HG03060 (cell line): Measurements from ENCODE around the gene NMNAT1.
"Not testable (repeated sequence)": the region's sequence is repeated elsewhere in the genome, so short reads cannot be mapped to it uniquely, and the experiment has no call there.

ENCODE experiments used
- ATAC-seq: cut with Tn5 transposase; IDR thresholded peaks from one replicate; pipeline ENCODE4 v1.9.1; 2021; ENCODE audit warnings: low read depth, moderate number of reproducible peaks; ENCODE audit not compliant: unreplicated experiment

NMNAT1 gene

DNA sequence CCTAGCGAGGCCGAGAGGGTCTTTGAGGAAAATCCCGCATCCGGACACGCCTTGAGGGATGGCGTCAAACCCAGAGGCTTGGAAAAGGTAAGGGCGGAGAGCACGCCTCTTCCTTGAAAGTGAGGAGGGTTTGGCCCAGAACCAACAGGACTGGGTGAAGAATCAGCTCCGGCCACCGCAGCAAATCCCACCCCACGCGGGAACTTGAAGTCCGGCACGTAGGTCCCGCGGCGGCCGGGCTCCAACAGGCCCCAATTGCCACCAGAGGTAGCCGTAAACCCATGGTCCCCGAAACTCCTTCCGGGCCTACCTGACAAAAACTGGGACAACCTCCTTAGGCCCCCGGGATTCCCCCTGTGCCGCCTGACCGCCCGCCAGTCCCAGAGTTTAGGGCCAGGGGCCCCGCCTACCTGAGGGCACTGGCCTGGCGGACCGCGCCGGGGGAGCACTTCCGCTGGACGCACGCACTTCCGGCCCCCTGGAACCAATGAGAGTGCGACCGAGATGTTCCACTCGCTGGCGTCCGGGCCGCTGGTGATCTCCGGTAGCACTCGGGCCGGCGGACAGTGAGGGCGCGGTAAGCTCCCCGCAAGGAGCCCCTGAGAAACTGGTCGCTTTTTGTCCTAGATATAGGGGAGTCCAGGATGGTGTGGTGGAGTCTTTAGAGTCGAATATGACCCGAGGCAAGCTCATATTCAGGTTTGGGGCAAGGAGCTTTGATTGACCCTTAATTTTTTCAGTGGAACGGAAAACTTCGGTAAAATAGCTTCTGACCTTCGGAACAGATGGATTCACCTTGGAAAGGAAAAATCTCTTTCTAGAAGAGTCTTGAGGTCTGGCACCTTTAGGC, at the start of gene NMNAT1, which contains the start of gene LZIC:
TSS of gene NMNAT1 (plus strand) at position 537 of the 850 bp plus-strand sequence. CDS start 28,599 bp downstream, outside the sequence.
TSS of gene LZIC (minus strand) at position 453 of the 850 bp plus-strand sequence. CDS start 6,772 bp downstream, outside the sequence.
- ATAC-seq, result peak; percentile 60

DNA sequence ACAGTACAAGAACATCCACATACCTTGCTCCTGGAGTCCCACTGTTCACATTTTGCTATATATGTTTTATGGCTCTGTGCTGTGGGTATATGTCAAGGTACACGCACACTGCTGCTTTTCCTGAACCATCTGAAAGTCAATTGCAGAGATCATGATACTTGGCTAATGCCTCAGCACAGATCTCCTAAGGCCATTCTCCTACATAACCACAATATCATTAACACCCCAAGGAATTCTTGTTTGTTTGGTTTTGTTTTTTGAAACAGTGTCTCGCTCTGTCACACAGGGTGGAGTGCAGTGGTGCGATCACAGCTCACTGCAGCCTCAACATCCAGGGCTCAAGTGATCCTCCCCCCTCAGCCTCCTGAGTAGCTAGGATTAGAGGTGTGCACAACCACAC, 49.2 kb upstream of the NMNAT1 start:
- ATAC-seq, result no peak

DNA sequence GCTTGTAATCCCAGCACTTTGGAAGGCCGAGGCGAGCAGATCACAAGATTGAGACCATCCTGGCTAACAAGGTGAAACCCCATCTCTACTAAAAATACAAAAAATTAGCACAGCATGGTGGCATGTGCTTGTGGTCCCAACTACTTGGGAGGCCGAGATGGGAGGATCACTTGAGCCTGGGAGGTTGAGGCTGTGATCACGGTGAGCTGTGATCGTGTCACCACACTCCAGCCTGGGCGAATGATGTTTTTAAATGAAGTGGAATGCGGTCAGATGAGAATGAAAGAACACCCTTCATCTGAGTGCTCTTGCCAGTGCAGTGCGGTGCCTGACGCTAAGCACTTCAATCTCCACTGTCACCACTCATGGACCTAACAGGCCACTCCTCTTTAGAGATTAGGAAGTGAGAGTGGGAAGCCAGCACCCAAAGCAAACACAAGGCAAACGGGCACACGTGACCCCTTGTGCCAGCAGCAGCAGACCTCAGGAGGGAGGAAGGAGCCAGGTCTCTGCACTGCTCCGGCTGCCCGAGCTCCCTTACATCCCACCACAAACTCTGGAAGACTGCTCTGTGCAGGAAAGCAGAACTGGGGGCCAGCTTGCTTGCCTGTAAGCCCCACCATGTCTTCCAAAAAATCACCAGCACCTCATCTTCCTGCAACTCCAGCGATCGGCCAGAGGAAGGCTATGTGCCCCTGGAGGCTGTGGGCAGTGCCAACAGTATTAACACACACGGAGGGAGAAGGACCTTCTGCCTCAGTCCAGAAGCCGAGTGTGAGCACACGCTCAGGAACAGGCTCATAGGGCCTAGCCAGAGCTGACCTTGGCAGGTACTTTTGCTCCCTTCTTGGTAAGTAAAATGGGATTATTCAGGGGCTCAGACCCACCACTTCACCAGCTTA, 42.9 kb upstream of the NMNAT1 start:
- ATAC-seq, result no peak

DNA sequence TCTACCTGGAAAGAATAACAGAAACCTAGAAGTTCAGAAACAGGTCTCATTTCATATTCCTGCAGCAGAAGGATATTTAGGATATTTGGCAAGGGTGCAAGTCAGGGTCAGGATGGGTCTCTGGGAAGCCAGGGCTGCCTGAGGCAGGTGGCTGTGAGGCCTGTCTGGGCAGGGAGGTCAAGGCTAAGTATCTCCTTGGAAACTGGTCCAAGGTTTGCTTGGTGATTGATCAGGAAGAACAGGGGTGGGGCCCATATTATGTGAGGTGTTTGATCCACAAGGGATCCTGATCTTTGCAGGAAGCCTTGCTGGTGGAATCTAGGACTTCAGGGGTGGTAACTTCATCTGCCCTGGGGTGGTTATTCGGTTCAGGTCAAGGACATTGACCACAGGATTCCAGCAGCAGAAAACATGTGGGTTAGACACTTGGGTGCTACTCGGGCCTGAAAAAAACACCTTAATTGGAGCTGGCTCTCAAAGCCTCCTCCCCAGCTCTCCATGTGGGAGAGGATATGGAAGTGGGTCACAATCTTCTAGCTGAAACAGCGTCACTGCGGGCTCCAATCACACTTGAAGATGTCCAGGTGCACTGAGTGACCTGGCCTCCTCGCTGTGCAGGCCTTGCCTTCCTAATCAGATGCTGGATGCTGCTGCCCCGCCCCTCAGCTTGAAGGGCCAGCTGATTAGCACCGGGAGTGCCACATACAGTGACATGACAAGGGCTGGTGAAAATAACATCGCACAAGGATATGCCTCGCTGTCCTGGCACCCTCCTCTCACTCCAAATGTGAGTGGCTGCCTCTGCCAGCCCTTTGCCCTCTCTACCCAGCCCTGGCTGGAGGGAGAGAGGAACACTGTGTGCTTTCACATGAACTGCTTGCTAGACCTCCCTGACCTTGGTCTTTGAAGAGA, 41.9 kb upstream of the NMNAT1 start:
- ATAC-seq, result no peak

DNA sequence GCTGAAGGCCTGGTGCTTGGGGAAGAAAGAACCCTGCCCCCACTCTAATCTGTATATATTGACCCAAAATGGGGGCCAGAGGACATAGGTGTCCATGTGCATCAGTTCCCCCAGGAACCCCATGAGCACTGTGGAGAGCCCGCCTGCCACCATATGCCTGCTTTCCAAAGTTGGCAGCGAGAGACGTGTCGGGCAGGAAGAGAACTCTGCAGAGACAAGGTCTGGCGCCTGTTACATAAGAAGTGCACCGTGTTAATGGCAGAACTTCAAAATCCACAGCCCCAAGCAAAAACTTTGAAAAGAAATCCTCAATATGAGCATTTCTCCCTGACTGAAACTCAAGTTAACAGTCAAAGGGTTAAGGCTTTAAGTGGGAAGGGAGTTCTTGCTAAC, 41.2 kb upstream of the NMNAT1 start:
- ATAC-seq, result no peak

DNA sequence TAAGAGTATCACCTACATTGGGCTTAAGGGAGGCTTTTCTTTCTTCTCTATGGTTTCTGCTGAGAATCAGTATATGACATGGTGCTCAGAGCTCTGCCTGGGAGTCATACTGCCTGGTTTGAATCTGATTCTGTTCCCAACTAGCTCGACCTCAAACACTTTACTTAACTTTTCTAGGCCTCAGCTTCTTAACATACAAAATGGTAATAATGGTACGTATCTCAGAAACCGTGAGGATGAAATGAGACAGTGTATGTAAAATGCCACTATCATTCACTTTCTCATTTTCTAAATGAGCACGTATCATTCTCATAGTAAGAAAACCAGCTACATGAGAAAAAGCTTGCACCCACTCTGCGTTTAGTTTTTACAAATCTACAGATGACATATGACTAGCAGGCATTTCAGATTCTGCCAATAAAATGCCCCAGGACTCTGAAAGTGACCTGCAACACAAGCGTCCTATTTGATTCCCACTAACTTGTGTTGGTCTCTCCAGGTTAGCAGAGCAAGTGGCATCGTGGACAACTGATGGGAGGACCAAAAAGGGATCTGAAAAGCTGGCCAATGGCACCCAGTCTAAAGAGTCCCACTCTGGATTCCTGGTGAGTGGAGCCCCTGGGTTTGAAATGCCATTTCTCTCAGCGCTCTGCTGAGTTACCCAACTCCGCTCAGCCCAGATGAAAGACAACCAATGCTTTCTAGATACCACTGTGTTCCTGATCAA, 39.3 kb upstream of the NMNAT1 start:
- no peak for ATAC-seq

DNA sequence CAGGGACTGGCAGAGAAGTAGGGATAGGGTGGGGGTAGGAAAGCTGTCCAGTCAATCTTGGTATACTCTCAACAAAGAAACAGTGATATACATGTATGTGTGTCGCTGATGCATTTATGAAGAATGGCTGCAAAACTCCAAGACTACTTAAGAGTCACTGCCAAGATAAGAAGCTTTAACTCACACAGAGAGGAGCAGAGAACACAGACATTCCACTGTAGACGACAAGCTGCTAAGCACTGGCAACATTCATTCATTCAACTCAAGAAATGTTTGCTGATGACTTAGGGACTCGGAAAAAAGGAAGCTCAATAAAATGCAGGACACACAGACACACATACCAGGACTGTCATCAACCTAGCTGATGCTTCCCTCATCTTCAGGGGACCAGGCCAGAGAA, 38.7 kb upstream of the NMNAT1 start:
- ATAC-seq, result no peak

DNA sequence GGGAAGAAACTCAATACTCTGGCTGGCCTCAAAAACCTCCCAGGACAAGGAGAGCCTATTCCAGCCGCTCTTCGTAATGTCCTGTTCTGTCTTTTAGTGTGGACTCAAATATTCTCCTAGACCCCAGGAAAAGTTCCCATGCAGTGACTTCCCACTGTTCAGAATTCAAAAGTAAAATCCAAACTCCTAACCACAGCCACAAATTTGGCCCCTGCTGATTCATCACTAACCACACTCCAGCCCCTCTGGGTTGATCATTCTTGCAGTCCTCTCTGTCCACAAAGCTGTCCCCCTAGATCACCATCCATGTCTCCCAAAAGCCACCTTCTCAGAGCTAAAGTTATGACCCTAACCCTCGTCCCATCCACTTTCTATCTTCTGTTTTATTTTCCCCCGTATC, 38.3 kb upstream of the NMNAT1 start:
- no peak for ATAC-seq

DNA sequence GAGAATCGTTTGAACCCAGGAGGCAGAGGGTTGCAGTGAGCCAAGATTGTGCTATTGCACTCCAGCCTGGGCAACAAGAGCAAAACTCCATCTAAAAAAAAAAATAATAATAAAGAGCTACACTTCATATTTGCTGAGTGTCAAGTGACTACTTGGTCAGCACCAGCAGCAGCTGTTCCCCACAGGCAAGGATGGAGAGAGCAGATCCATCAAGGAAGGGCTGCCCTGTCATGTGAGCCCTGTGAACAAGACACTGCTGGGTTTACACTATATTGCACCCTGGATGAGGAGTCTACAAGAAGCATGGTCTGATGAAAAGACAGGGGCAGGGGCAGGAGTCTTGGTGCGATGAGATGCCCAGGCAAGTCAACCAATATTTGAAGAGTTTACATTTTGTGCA, 36.8 kb upstream of the NMNAT1 start:
- no peak for ATAC-seq

DNA sequence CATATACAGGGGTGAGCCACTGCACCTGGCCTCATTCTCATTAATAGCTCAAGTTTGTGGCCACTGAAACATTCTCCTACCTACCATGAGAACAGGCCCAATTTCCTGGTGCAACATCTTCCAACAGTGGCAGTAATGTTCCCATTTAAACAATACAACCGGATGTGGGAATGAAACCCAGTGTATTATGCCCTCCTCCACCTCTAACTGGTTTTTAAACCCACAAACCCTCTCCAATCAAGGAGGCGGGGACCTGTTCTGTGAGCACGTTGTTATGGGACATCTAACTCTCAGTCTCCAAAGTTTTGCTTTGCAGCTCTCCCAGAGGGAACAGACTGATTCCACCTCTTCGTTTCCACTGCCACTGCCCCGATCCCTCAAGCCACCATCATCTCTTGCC, 35.8 kb upstream of the NMNAT1 start:
- no peak for ATAC-seq

DNA sequence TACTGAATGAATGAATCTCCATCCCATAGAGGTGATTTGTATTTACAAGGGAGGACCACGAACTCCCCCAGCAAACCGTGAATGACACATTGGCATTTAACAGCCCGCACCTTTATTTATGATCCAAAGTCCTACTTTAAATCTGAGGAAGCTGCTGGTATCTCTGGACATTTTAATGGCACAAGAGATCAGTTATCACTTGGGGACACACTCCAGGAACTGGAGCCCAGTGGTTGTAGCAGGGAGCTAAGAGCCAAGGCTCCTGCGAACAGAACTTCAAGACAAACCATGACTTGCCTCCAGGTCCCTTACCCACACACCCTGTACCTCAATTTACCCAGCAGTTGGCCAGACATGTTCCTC, 34.4 kb upstream of the NMNAT1 start:
- ATAC-seq, result no peak

DNA sequence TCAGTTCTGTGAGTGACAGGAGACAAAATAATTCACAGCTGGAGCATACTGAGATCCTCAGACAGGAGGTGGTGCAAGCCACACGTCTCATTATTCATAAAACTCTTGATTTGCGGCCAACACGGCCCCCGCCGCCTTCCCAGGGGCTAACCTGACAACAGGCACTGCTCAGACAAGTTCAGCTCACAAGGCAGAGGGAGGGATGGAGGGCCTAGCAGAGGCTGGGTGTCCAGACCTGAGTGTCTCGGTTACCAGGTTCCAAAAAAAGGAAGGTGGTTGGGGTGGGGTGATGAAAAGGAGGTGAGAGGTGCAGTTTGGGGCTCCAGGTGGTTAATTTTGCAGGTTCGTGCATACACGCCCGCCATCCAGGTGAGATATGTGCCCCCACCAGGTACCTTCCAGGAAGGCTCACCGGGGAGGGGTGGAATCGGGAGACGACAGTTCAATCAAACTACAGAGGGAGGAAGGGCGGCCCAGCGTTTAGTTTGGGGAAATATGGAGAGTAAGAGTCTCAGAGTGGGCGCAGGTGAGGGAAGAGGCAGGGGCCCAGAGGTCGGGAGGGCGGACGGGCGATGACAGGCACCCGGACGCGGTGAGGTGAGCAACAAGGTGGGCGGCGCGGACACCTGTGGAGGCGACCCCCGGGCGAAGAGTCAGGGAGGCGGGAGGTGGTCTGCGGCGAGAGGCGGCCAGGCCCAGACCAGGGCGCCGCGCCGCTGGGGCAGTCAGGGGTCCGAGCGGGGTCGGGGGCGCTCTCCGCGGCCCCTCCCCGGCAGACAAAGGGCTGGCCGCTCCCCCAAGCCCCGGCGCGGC, 33.8 kb upstream of the NMNAT1 start:
- ATAC-seq, result no peak

DNA sequence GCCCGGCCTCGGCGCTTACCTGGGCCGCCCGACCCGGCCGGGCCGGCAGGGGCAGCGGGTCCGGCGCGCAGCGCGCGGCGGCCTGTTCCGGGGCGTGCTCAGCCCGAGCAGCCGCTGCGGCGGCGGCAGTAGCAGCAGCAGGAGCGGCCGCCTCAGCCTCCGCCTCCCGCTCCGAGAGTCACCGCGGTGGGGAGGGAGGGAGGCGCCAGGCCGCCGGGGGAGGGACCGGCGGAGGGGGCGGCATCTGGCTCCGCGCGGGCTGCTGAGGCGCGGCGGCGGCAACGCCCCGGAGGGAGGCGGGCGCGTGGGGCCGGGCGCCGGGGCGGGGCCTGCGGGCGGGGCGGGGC, 33.2 kb upstream of the NMNAT1 start, which contains the start of gene CTNNBIP1:
TSS of gene CTNNBIP1 (minus strand) at position 194 of the 347 bp plus-strand sequence. CDS start 38,205 bp downstream, outside the sequence.
- ATAC-seq, result no peak

DNA sequence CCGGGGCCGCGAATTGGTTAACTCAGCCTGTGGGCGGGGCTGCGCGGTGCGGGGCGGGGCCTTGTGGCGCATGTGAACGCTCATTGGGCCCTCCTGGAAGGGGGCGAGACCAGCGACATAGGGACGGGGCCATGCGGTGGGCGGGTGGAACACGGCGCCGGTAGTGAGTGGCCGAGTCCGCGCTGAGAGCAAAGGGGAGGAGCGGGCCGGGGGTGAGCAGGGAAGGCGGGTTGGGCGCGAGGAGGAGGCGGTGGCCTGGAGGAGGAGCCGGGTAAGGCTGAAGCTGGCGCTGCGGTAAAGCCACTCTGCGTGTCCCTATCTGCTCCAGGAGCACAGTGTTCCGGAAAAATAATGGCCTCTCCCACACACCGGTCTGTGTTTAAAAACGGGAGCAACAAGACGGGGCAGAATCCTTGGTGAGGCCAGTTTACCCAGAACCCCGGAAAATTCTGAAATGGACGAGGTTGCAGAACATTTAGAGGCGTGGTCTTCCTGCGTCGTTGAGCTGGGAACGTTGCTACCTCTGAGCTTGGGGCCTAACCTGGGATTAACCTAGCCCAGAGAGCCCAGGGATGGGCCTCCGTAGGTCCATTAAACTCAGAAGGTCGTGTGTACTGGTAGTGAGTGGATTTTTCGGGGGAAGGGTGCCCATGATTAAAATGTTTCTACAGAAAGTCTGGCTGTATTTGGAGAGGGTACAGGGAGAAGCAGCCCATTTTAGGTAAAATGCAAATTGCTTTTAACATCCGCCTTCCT, 32.7 kb upstream of the NMNAT1 start:
- ATAC-seq, result peak; percentile 81

DNA sequence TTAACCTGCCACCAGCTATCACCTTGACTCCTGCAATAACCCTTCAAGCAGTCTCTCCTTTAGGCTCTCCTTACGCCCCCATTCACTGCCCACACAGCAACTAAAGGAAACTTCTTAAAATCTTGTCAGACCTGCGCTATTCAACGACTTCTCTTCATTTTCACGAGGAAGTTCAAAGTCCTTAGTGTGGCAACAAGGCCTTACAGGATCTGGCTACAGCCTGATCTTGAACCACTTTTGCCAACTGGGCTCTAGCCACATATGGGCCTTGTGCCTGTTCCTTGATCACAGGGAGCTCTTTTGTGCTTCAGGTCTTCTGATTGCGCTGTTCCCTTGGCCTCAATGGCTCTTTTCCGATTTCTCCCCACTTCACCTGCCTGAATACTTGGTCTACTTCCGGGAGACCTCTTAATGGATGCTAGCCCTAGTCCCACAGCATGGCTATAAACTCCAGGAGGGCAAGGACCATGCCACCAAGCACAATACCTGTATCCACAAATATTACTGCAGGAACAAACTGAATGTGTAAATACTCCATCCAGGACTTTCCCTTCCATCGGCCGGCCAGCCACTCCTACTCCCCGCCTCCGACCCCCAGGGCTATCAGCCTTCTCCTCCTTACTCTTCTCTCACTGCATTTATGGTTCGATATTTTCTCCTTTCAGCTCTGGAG, 30.9 kb upstream of the NMNAT1 start:
- ATAC-seq, result no peak

DNA sequence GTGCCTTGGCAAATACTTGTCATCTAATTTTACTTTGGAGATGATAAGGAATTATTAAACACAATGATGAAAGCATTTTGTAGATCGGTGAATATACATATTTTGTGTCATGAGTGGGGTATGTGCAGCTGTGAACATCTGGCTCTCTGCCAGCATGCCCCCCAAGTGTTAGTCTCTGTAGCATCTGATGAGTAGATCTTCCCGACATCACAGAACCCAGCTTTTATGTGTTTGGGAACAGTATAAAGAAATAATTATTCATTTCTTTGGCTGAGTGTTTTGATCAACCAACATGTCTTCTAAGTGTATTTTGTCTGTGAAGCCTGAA, 28.7 kb upstream of the NMNAT1 start:
- no peak for ATAC-seq

DNA sequence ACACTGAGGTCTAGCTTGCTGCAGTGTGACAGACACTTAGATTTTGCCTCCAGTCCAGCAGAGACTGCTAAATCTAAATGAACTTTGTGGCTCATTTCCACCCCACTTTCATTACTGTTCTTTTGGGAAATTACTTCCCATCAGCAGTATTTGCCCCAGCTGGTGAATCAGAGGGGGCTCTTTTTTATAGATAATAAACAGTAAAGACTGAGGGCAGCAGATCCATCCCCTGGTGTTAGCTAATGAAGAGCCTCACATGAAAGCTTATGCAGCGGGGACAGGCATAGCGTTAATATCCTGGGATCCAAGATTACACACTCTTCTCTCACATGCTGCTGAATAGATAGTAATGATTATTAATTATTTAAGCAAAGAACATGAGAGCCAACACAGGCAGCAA, 26.8 kb upstream of the NMNAT1 start:
- no peak for ATAC-seq

DNA sequence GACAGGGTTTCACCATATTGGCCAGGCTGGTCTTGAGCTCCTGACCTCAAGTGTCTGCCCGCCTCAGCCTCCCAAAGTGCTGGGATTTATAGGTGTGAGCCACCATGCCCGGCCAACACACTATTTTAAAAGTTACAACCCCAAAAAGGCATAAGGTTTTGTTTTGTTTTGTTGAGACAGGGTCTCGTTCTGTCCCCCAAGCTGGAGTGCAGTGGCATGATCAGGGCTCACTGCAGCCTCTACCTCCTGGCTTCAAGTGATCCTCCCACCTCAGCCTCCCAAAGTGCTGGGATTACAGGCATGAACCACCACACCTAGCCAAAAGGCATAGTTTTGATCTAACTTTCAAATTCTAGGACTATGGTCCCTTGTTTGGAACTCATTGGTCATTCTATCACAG, 25.8 kb upstream of the NMNAT1 start:
- not testable (repeated sequence) for ATAC-seq
